T-cell (primary cell): ENCODE results near the gene VSIR. TPM values are rescaled to one million over a fixed set of nuclear protein-coding genes. Genes with fewer than 3 reads are reported as not detected.

ENCODE experiments used
- ATAC-seq, 4 experiments: fragments of 200-7000 bp in 3 of 4; fragments of 150-1000 bp in 1 of 4; cut with Tn5 transposase; replicated peaks in 1 of 4; 1 replicate in 3 of 4; 2 replicates in 1 of 4; pipeline ENCODE4 v1.10.0; 2021; ENCODE audit warnings: moderate library complexity in 3 of 4, mild to moderate bottlenecking in 2 of 4, moderate number of reproducible peaks in 1 of 4
- CTCF ChIA-PET, 2 donors: fragments of 300-600 bp; sonication (Branson Sonifier 250); formaldehyde crosslinking; loops; one replicate each; lab custom pipeline; 2022; ENCODE audit warnings: antibody characterized with exemption in 2 of 2; lab: Charles Lee
- POLR2A ChIA-PET, 2 donors: fragments of 300-600 bp; sonication (Branson Sonifier 250); formaldehyde crosslinking; loops; one replicate each; lab custom pipeline; 2022; ENCODE audit warnings: antibody characterized with exemption in 2 of 2; lab: Charles Lee
- DNase-seq, 35 experiments: peaks; one replicate each; pipeline versions ENCODE4 v3.0.0 to v3.0.0-alpha.2; 2013 to 2023
- H3K27ac ChIP-seq: one replicate; pipeline ENCODE4 v1.5.1; 2013; ENCODE audit warnings: low read length
- H3K27me3 ChIP-seq, 2 experiments: replicated peaks in 1 of 2; 1 replicate in 1 of 2; 2 replicates in 1 of 2; pipeline versions ENCODE4 v1.6.1 to v1.7.0; 2013; ENCODE audit warnings: low read length in 1 of 2, mixed read lengths in 1 of 2; ENCODE audit not compliant: control insufficient read depth in 2 of 2, insufficient read depth in 2 of 2; ENCODE audit errors: extremely low read depth in 1 of 2
- H3K36me3 ChIP-seq, 2 donors: 1 replicate in 1 of 2; 2 replicates in 1 of 2; pipeline versions ENCODE4 v1.6.1 to v1.7.0; 2013; ENCODE audit warnings: low read length in 1 of 2; ENCODE audit not compliant: control insufficient read depth in 2 of 2, insufficient read depth in 1 of 2; ENCODE audit errors: extremely low read depth in 1 of 2
- H3K4me1 ChIP-seq, 2 experiments: 1 replicate in 1 of 2; 2 replicates in 1 of 2; pipeline versions ENCODE4 v1.6.1 to v1.7.0; 2013; ENCODE audit warnings: low read length in 2 of 2, mixed read lengths in 1 of 2; ENCODE audit not compliant: insufficient read depth in 2 of 2, control insufficient read depth in 1 of 2; ENCODE audit errors: extremely low read depth in 1 of 2
- H3K4me3 ChIP-seq, 2 donors: 1 replicate in 1 of 2; 2 replicates in 1 of 2; pipeline versions ENCODE4 v1.5.1 to v1.7.0; 2013; ENCODE audit warnings: mild to moderate bottlenecking in 2 of 2, low read length in 1 of 2, moderate library complexity in 1 of 2; ENCODE audit not compliant: control insufficient read depth in 1 of 2; ENCODE audit errors: extremely low read depth in 1 of 2
- H3K9me3 ChIP-seq: 2 replicates; pipeline ENCODE4 v1.7.0; 2013
- H3K27ac Mint-ChIP-seq, 2 donors: one replicate each; pipeline ENCODE4 v1.8.0; 2020 to 2021; ENCODE audit warnings: mild to moderate bottlenecking in 2 of 2, mixed read lengths in 2 of 2
- H3K27me3 Mint-ChIP-seq, 2 donors: one replicate each; pipeline ENCODE4 v1.8.0; 2021 to 2022; ENCODE audit warnings: mixed read lengths in 2 of 2
- H3K36me3 Mint-ChIP-seq: one replicate; pipeline ENCODE4 v1.8.0; 2021; ENCODE audit warnings: mixed read lengths
- H3K4me1 Mint-ChIP-seq, 3 donors: one replicate each; pipeline ENCODE4 v1.8.0; 2020 to 2022; ENCODE audit warnings: mixed read lengths in 3 of 3, mild to moderate bottlenecking in 1 of 3
- H3K4me3 Mint-ChIP-seq, 3 donors: one replicate each; pipeline ENCODE4 v1.8.0; 2020 to 2022; ENCODE audit warnings: mild to moderate bottlenecking in 3 of 3, mixed read lengths in 3 of 3, moderate library complexity in 3 of 3
- H3K9me3 Mint-ChIP-seq, 3 donors: one replicate each; pipeline ENCODE4 v1.8.0; 2020 to 2022; ENCODE audit warnings: mixed read lengths in 3 of 3
- WGBS: methylation state at CpG from one replicate; pipeline ENCODE4 v1.1.5; 2013; ENCODE audit warnings: missing lambda C conversion rate; ENCODE audit not compliant: insufficient coverage; 5-methylcytosine and 5-hydroxymethylcytosine counted together
- total RNA-seq, 35 experiments: library from RNA in 6 of 35; stranded (reverse) in 6 of 35; fragments of 120-200 nt in 1 of 35; gene quantifications; one replicate each; pipeline versions ENCODE4 v1.2.1 to v1.2.4 and lab custom pipeline; 2013 to 2026

Gene VSIR
- total RNA-seq, 5 donors from 2014 or later (not counting 1 experiment from before 2014, with no cell fraction given), result 81.4 to 134 (median 98.3) TPM

GRCh38 chr10:71718165-71718698, 55.1 kb downstream of the VSIR start:
- H3K4me1 Mint-ChIP-seq, result peaks cover 50 to 66% (median 56%) of the 10 kb centered on the region in 3 donors
- ChIA-PET CTCF (interaction anchor here in 1 of 2 donors (1.7 kb wide), 1 partner anchor 10 kb away, joined by 6 read pairs; no protein-coding TSS in a partner anchor), POLR2A (interaction anchor here in 1 of 2 donors (0.6 kb wide), 1 partner anchor 18 kb away, joined by 6 read pairs; no protein-coding TSS in a partner anchor)
- no peaks in the 10 kb centered on the region for H3K36me3 ChIP-seq
- no peaks in the 10 kb centered on the region for H3K9me3 ChIP-seq
- DNase-seq (no peak), ATAC-seq (no peak)
- peaks cover 27 to 75% of the 10 kb centered on the region in 2 experiments for H3K4me1 ChIP-seq
- H3K36me3 Mint-ChIP-seq, result no peaks in the 10 kb centered on the region
- H3K4me3 ChIP-seq, result no peak overlapping the region
- WGBS, result 95% methylated on average over 4 of the region's 10 CpGs
- no peaks in the 10 kb centered on the region for H3K27me3 ChIP-seq
- no peaks in the 10 kb centered on the region for H3K27me3 Mint-ChIP-seq
- H3K9me3 Mint-ChIP-seq, result no peaks in the 10 kb centered on the region
- no peak overlapping the region for H3K27ac ChIP-seq
- no peak overlapping the region for H3K27ac Mint-ChIP-seq
- no peak overlapping the region for H3K4me3 Mint-ChIP-seq

- H3K9me3 ChIP-seq, result no peaks in the 10 kb centered on the region
- WGBS, result 100% methylated on average over 1 of the region's 2 CpGs
- H3K4me1 ChIP-seq, result peaks cover 33 to 75% of the 10 kb centered on the region in 2 experiments
- ChIA-PET POLR2A (no interaction called here), CTCF (interaction anchor here (0.8 to 1.7 kb wide), 2 partner anchors 8 to 9 kb away, joined by 3 to 6 read pairs; no protein-coding TSS in a partner anchor)
- Mint-ChIP-seq H3K4me1 (peaks cover 55 to 66% (median 60%) of the 10 kb centered on the region in 3 donors), H3K36me3 (no peaks in the 10 kb centered on the region), H3K4me3 (no peak overlapping the region), H3K27ac (peak overlapping the region; percentile 59 to 83), H3K9me3 (no peaks in the 10 kb centered on the region), H3K27me3 (no peaks in the 10 kb centered on the region)
- no peaks in the 10 kb centered on the region for H3K36me3 ChIP-seq
- H3K4me3 ChIP-seq, result no peak overlapping the region
- no peak for DNase-seq
- H3K27me3 ChIP-seq, result no peaks in the 10 kb centered on the region
- no peak overlapping the region for H3K27ac ChIP-seq
- ATAC-seq, result no peak
These were observed 55.8 kb downstream of the VSIR start for GRCh38 chr10:71717551-71717951.

- H3K4me1 ChIP-seq, result peaks cover 36 to 78% of the 10 kb centered on the region in 2 experiments
- Mint-ChIP-seq H3K27ac (peak overlapping the region; percentile 59 to 83), H3K4me3 (no peak overlapping the region), H3K4me1 (peaks cover 58 to 67% (median 60%) of the 10 kb centered on the region in 3 donors), H3K36me3 (no peaks in the 10 kb centered on the region), H3K27me3 (no peaks in the 10 kb centered on the region), H3K9me3 (no peaks in the 10 kb centered on the region)
- POLR2A ChIA-PET, result no interaction called here
- no peak for DNase-seq
- CTCF ChIA-PET, result interaction anchor here (0.8 to 1.7 kb wide), 2 partner anchors 9 kb away, joined by 3 to 6 read pairs; no protein-coding TSS in a partner anchor
- H3K27me3 ChIP-seq, result no peaks in the 10 kb centered on the region
- H3K27ac ChIP-seq, result no peak overlapping the region
- WGBS, result 100% methylated on average over 2 of the region's 4 CpGs
- no peaks in the 10 kb centered on the region for H3K9me3 ChIP-seq
- ATAC-seq, result no peak
- no peak overlapping the region for H3K4me3 ChIP-seq
- H3K36me3 ChIP-seq, result no peaks in the 10 kb centered on the region
These were observed 56.3 kb downstream of the VSIR start for GRCh38 chr10:71717056-71717455.

GRCh38 chr10:71716426-71716825, 56.9 kb downstream of the VSIR start:
- no peak for DNase-seq
- Mint-ChIP-seq H3K9me3 (no peaks in the 10 kb centered on the region), H3K27ac (peak overlapping the region; percentile 83 to 99), H3K36me3 (no peaks in the 10 kb centered on the region), H3K4me1 (peaks cover 60 to 67% (median 60%) of the 10 kb centered on the region in 3 donors), H3K27me3 (no peaks in the 10 kb centered on the region), H3K4me3 (no peak overlapping the region)
- Histone ChIP-seq H3K27ac (no peak overlapping the region), H3K36me3 (no peaks in the 10 kb centered on the region), H3K4me3 (no peak overlapping the region), H3K27me3 (no peaks in the 10 kb centered on the region), H3K4me1 (peaks cover 36 to 81% of the 10 kb centered on the region in 2 experiments), H3K9me3 (no peaks in the 10 kb centered on the region)
- CTCF ChIA-PET, result interaction anchor here in 1 of 2 donors (1.7 kb wide), 1 partner anchor 8 kb away, joined by 6 read pairs; no protein-coding TSS in a partner anchor
- ATAC-seq, result no peak
- POLR2A ChIA-PET, result interaction anchor here in 1 of 2 donors (0.6 kb wide), 1 partner anchor 134 kb away, joined by 3 read pairs; no protein-coding TSS in a partner anchor
- no CpG with 5 or more reads among the region's 5 CpGs for WGBS

- no peak for DNase-seq
- Histone ChIP-seq H3K4me3 (no peak overlapping the region), H3K27ac (peak overlapping the region; percentile 71), H3K9me3 (no peaks in the 10 kb centered on the region), H3K36me3 (no peaks in the 10 kb centered on the region), H3K4me1 (peaks cover 36 to 79% of the 10 kb centered on the region in 2 experiments), H3K27me3 (no peaks in the 10 kb centered on the region)
- Mint-ChIP-seq H3K27ac (peak overlapping the region; percentile 99), H3K27me3 (no peaks in the 10 kb centered on the region), H3K36me3 (no peaks in the 10 kb centered on the region), H3K4me1 (peaks cover 58 to 64% (median 59%) of the 10 kb centered on the region in 3 donors), H3K4me3 (peak overlapping the region in 1 of 3 donors; percentile 85), H3K9me3 (no peaks in the 10 kb centered on the region)
- ChIA-PET POLR2A (interaction anchor here in 1 of 2 donors (0.6 kb wide), 1 partner anchor 135 kb away, joined by 3 read pairs; no protein-coding TSS in a partner anchor), CTCF (no interaction called here)
- 93% methylated on average over 15 of the region's 20 CpGs for WGBS
- ATAC-seq, result no peak
These were observed 57.5 kb downstream of the VSIR start for GRCh38 chr10:71715860-71716259.

GRCh38 chr10:71715026-71715425, 58.3 kb downstream of the VSIR start:
- Mint-ChIP-seq H3K36me3 (no peaks in the 10 kb centered on the region), H3K27me3 (no peaks in the 10 kb centered on the region), H3K4me3 (peak overlapping the region in 1 of 3 donors; percentile 85), H3K9me3 (no peaks in the 10 kb centered on the region), H3K27ac (peak overlapping the region; percentile 99), H3K4me1 (peaks cover 55 to 62% (median 58%) of the 10 kb centered on the region in 3 donors)
- H3K4me3 ChIP-seq, result peak overlapping the region; percentile 8 to 46
- ChIA-PET POLR2A (no interaction called here), CTCF (no interaction called here)
- no peak for DNase-seq
- no peaks in the 10 kb centered on the region for H3K9me3 ChIP-seq
- H3K36me3 ChIP-seq, result no peaks in the 10 kb centered on the region
- peak overlapping the region; percentile 71 for H3K27ac ChIP-seq
- ATAC-seq, result no peak
- no peaks in the 10 kb centered on the region for H3K27me3 ChIP-seq
- 87% methylated on average over 5 of the region's 8 CpGs for WGBS
- peaks cover 36 to 71% of the 10 kb centered on the region in 2 experiments for H3K4me1 ChIP-seq
